B cell (primary cell): Measurements from ENCODE around the gene DDX10. TPM values are rescaled to one million over a fixed set of nuclear protein-coding genes. Genes with fewer than 3 reads are reported as not detected.

Source experiments
- ATAC-seq: fragments of 200-7000 bp; cut with Tn5 transposase; one replicate; pipeline ENCODE4 v1.10.0; 2021; ENCODE audit warnings: low read depth, mild to moderate bottlenecking, moderate number of reproducible peaks, moderate library complexity
- CTCF ChIA-PET: fragments of 350-600 bp; sonication (Branson Sonifier 250); formaldehyde crosslinking; loops from one replicate; lab custom pipeline; 2021; ENCODE audit warnings: antibody characterized with exemption, inconsistent platforms; lab: Charles Lee
- POLR2A ChIA-PET: fragments of 350-600 bp; sonication (Branson Sonifier 250); formaldehyde crosslinking; loops from one replicate; lab custom pipeline; 2021; ENCODE audit warnings: antibody characterized with exemption; lab: Charles Lee
- DNase-seq: peaks from one replicate; pipeline ENCODE4 v3.0.0; 2013
- H2AFZ ChIP-seq: 2 replicates; pipeline ENCODE4 v1.6.1; 2012; ENCODE audit warnings: mild to moderate bottlenecking, low read depth, low read length; ENCODE audit not compliant: insufficient read depth, poor library complexity, severe bottlenecking
- H3K27ac ChIP-seq, 2 donors: 1 replicate in 1 of 2; 2 replicates in 1 of 2; pipeline ENCODE4 v1.5.1; 2012 to 2013; ENCODE audit warnings: low read length in 2 of 2, mild to moderate bottlenecking in 2 of 2, moderate library complexity in 1 of 2
- H3K27me3 ChIP-seq, 4 experiments: fragments of 200-600 bp in 1 of 4; sonication (generic) in 1 of 4; replicated peaks in 1 of 4; 1 replicate in 2 of 4; 2 replicates in 2 of 4; pipeline versions ENCODE4 v1.6.1 to v1.7.0; 2013 to 2016; ENCODE audit warnings: low read length in 3 of 4, mild to moderate bottlenecking in 2 of 4, mixed read lengths in 1 of 4, moderate library complexity in 1 of 4; ENCODE audit not compliant: insufficient read depth in 4 of 4, control insufficient read depth in 3 of 4; ENCODE audit errors: control extremely low read depth in 1 of 4
- H3K36me3 ChIP-seq, 2 experiments: replicated peaks in 1 of 2; 1 replicate in 1 of 2; 2 replicates in 1 of 2; pipeline versions ENCODE4 v1.6.1 to v1.7.1; 2013; ENCODE audit warnings: low read length in 1 of 2; ENCODE audit not compliant: insufficient read depth in 2 of 2, control insufficient read depth in 1 of 2; ENCODE audit errors: control extremely low read depth in 1 of 2, extremely low read depth in 1 of 2
- H3K4me1 ChIP-seq, 2 donors: fragments of 200-600 bp in 1 of 2; sonication (generic) in 1 of 2; 1 replicate in 1 of 2; 2 replicates in 1 of 2; pipeline versions ENCODE4 v1.5.1 to v1.6.1; 2013 to 2017; ENCODE audit warnings: low read length in 2 of 2; ENCODE audit not compliant: control insufficient read depth in 2 of 2, insufficient read depth in 2 of 2
- H3K4me2 ChIP-seq: replicated peaks from 2 replicates; pipeline ENCODE3; 2012; ENCODE audit warnings: mild to moderate bottlenecking, low read depth, low read length; ENCODE audit not compliant: poor library complexity, severe bottlenecking
- H3K4me3 ChIP-seq, 5 experiments: fragments of 200-600 bp in 1 of 5; sonication (generic) in 1 of 5; 1 replicate in 3 of 5; 2 replicates in 2 of 5; pipeline versions ENCODE4 v1.5.1 to v1.7.0; 2011 to 2016; ENCODE audit warnings: low read length in 4 of 5, mild to moderate bottlenecking in 4 of 5, low read depth in 2 of 5, control low read depth in 1 of 5, moderate library complexity in 1 of 5; ENCODE audit not compliant: insufficient read depth in 1 of 5; ENCODE audit errors: control extremely low read depth in 1 of 5, extremely low read depth in 1 of 5
- H3K79me2 ChIP-seq: fragments of 200-600 bp; sonication (generic); one replicate; pipeline ENCODE4 v1.6.0; 2016; ENCODE audit warnings: low read length; ENCODE audit not compliant: control insufficient read depth, insufficient read depth
- H3K9ac ChIP-seq: fragments of 200-600 bp; sonication (generic); 2 replicates; pipeline ENCODE4 v1.6.1; 2017; ENCODE audit warnings: mild to moderate bottlenecking, low read length, moderate library complexity
- H3K9me3 ChIP-seq, 3 donors: one replicate each; pipeline versions ENCODE4 v1.6.1 to v1.7.1; 2013; ENCODE audit warnings: low read length in 2 of 3; ENCODE audit not compliant: control insufficient read depth in 2 of 3, insufficient read depth in 1 of 3; ENCODE audit errors: control extremely low read depth in 1 of 3
- H4K20me1 ChIP-seq: 2 replicates; pipeline ENCODE4 v1.6.0; 2012; ENCODE audit warnings: mild to moderate bottlenecking, low read length; ENCODE audit not compliant: insufficient read depth, control insufficient read depth, poor library complexity, severe bottlenecking
- H3K27ac Mint-ChIP-seq: one replicate; pipeline ENCODE4 v1.8.0; 2021; ENCODE audit warnings: mixed read lengths
- H3K27me3 Mint-ChIP-seq: one replicate; pipeline ENCODE4 v1.8.0; 2021; ENCODE audit warnings: mixed read lengths
- H3K4me1 Mint-ChIP-seq: one replicate; pipeline ENCODE4 v1.8.0; 2021; ENCODE audit warnings: mixed read lengths
- H3K4me3 Mint-ChIP-seq: one replicate; pipeline ENCODE4 v1.8.0; 2021; ENCODE audit warnings: mixed read lengths
- H3K9me3 Mint-ChIP-seq: one replicate; pipeline ENCODE4 v1.8.0; 2022; ENCODE audit warnings: mixed read lengths; ENCODE audit not compliant: insufficient read depth
- EZH2 ChIP-seq: IDR thresholded peaks from 2 replicates; pipeline ENCODE4 v1.6.1; 2012; ENCODE audit warnings: borderline replicate concordance, low read depth, mild to moderate bottlenecking, moderate library complexity, low read length; ENCODE audit not compliant: insufficient read depth, poor library complexity, severe bottlenecking
- WGBS: methylation state at CpG from one replicate; pipeline ENCODE4 v1.1.5; 2013; ENCODE audit warnings: missing lambda C conversion rate; ENCODE audit not compliant: insufficient coverage; 5-methylcytosine and 5-hydroxymethylcytosine counted together
- intact Hi-C: fragments of 100-400 bp; cut with micrococcal nuclease; formaldehyde crosslinking; loops from one replicate; pipeline ENCODE4 v1.10.0; 2022
- polyA plus RNA-seq: library from polyadenylated mRNA; depleted of rRNA; stranded (reverse); fragments of >200 nt; gene quantifications from 2 replicates; pipeline ENCODE4 v1.2.3, GENCODE V29; 2012
- total RNA-seq, 2 donors: library from RNA; stranded (reverse); fragments of 120-200 nt in 1 of 2; gene quantifications; 1 replicate in 1 of 2; 2 replicates in 1 of 2; pipeline versions ENCODE4 v1.2.3 to v1.2.4, GENCODE V29; 2013 to 2022
- TF ChIP-seq, protein P1 (sequence below): fragments of 200-600 bp; IDR thresholded peaks from one replicate; pipeline ENCODE4 v1.8.0; 2022; ENCODE audit warnings: antibody characterized with exemption, mild to moderate bottlenecking

The DDX10 gene
- total and polyA plus RNA-seq, 2 donors (not counting 1 experiment from before 2014, with no cell fraction given): 15.6 to 30.6 TPM

DNA sequence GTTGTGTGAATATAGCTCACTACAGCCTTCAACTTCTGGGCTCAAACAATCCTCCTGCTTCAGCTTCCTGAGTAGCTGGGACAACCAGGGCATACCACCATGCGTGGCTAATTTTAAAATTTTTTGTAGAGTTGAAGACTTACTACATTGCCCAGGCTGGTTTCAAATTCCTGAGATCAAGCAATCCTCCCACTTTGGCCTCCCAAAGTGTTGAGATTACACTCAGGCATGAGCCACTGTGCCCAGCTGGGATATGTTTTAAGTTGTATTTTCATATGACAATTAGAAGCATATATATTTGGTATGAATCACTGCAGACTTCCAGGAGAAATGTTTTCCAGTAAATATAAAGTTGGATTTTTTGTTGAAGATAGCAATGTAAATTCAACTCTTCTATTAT lies 15.4 kb downstream of the DDX10 start:
- Histone ChIP-seq H3K79me2 (no peaks in the 10 kb centered on the region), H3K36me3 (peaks cover 0 to 49% of the 10 kb centered on the region in 2 experiments), H3K27me3 (no peaks in the 10 kb centered on the region), H3K9ac (no peak overlapping the region), H3K4me1 (no peaks in the 10 kb centered on the region), H3K4me3 (no peak overlapping the region), H3K9me3 (no peaks in the 10 kb centered on the region), H3K27ac (no peak overlapping the region), H2AFZ (no peak overlapping the region), H4K20me1 (no peaks in the 10 kb centered on the region), H3K4me2 (no peak overlapping the region)
- Mint-ChIP-seq H3K27ac (no peak overlapping the region), H3K4me3 (no peak overlapping the region), H3K9me3 (no peaks in the 10 kb centered on the region), H3K4me1 (no peaks in the 10 kb centered on the region), H3K27me3 (no peaks in the 10 kb centered on the region)
- POLR2A ChIA-PET: interaction anchor here (0.6 kb wide), 1 partner anchor 709 kb away, joined by 3 read pairs; no protein-coding TSS in a partner anchor
- TF ChIP-seq EZH2: no peak
- TF ChIP-seq, protein P1, sequence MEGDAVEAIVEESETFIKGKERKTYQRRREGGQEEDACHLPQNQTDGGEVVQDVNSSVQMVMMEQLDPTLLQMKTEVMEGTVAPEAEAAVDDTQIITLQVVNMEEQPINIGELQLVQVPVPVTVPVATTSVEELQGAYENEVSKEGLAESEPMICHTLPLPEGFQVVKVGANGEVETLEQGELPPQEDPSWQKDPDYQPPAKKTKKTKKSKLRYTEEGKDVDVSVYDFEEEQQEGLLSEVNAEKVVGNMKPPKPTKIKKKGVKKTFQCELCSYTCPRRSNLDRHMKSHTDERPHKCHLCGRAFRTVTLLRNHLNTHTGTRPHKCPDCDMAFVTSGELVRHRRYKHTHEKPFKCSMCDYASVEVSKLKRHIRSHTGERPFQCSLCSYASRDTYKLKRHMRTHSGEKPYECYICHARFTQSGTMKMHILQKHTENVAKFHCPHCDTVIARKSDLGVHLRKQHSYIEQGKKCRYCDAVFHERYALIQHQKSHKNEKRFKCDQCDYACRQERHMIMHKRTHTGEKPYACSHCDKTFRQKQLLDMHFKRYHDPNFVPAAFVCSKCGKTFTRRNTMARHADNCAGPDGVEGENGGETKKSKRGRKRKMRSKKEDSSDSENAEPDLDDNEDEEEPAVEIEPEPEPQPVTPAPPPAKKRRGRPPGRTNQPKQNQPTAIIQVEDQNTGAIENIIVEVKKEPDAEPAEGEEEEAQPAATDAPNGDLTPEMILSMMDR: no peak
- ATAC-seq (no peak), DNase-seq (no peak)
- no CpG with 5 or more reads among the region's 1 CpG for WGBS
- intact Hi-C loops: no loop called here
- CTCF ChIA-PET: no interaction called here

DNA sequence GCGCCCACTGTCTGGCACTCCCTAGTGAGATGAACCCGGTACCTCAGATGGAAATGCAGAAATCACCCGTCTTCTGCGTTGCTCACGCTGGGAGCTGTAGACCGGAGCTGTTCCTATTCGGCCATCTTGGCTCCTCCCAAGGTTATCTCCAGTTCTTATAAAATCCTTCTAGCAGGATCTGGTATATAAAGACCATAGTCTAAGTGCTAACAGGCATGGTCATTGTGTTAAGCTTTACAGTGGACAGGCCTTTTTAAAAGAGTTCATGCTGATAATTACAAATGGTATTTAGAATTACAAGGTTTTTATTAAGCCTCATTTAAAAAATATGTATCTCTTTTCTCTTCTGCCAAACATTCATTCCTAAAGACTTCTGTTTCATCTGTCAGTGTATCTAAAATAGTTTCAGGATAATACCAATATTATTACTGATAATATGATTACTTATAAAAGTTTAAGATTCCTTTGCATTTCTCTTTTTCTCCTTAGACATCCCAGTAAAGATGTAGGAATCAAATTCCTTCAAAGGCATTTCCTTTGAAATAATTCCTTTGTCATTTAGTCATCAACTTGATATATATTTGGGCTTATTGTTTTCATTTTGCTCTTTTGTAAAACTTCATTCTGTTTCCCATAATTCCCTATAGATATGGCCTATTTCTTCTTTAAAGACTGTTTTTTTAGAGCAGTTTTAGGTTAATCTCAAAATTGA lies 20.7 kb downstream of the DDX10 start:
- no peak overlapping the region for H3K27ac Mint-ChIP-seq
- H3K4me1 Mint-ChIP-seq: no peaks in the 10 kb centered on the region
- no peaks in the 10 kb centered on the region for H3K9me3 ChIP-seq
- no peaks in the 10 kb centered on the region for H3K4me1 ChIP-seq
- intact Hi-C loops: no loop called here
- no peaks in the 10 kb centered on the region for H4K20me1 ChIP-seq
- H3K27ac ChIP-seq: no peak overlapping the region
- H3K4me3 ChIP-seq: no peak overlapping the region
- no peak overlapping the region for H3K4me2 ChIP-seq
- WGBS: no CpG with 5 or more reads among the region's 7 CpGs
- CTCF ChIA-PET: no interaction called here
- H3K27me3 ChIP-seq: no peaks in the 10 kb centered on the region
- no peaks in the 10 kb centered on the region for H3K79me2 ChIP-seq
- H3K4me3 Mint-ChIP-seq: no peak overlapping the region
- TF ChIP-seq, protein P1: no peak
- no peak for TF ChIP-seq EZH2
- ATAC-seq (no peak), DNase-seq (no peak)
- H2AFZ ChIP-seq: no peak overlapping the region
- H3K9me3 Mint-ChIP-seq: no peaks in the 10 kb centered on the region
- POLR2A ChIA-PET: no interaction called here
- H3K36me3 ChIP-seq: peaks cover 3 to 25% of the 10 kb centered on the region in 2 experiments
- no peak overlapping the region for H3K9ac ChIP-seq
- H3K27me3 Mint-ChIP-seq: no peaks in the 10 kb centered on the region
